Common myeloid progenitor, CD34-positive (primary cell): ENCODE measurements around the gene ATOH8.

ENCODE experiments used
- CTCF ChIA-PET: fragments of 350-600 bp; sonication (Branson Sonifier 250); formaldehyde crosslinking; loops from one replicate; lab custom pipeline; 2021; ENCODE audit warnings: antibody characterized with exemption; lab: Charles Lee
- POLR2A ChIA-PET: fragments of 350-600 bp; sonication (Branson Sonifier 250); formaldehyde crosslinking; loops from one replicate; lab custom pipeline; 2021; ENCODE audit warnings: antibody characterized with exemption; lab: Charles Lee
- DNase-seq, 3 donors: peaks; one replicate each; pipeline versions ENCODE4 v3.0.0 to v3.0.0-alpha.2; 2013
- H3K27ac ChIP-seq, 2 experiments: 1 replicate in 1 of 2; 2 replicates in 1 of 2; pipeline ENCODE4 v1.7.0; 2013; ENCODE audit warnings: inconsistent platforms in 2 of 2, low read length in 2 of 2, mild to moderate bottlenecking in 2 of 2, low read depth in 1 of 2, moderate library complexity in 1 of 2; ENCODE audit not compliant: severe bottlenecking in 2 of 2, insufficient read depth in 1 of 2, poor library complexity in 1 of 2
- H3K27me3 ChIP-seq, 5 experiments: replicated peaks in 2 of 5; 1 replicate in 3 of 5; 2 replicates in 2 of 5; pipeline versions ENCODE4 v1.6.1 to v1.7.0; 2013; ENCODE audit warnings: low read length in 4 of 5, mild to moderate bottlenecking in 2 of 5, moderate library complexity in 2 of 5, inconsistent platforms in 1 of 5; ENCODE audit not compliant: insufficient read depth in 5 of 5, control insufficient read depth in 4 of 5
- H3K36me3 ChIP-seq, 4 experiments: 1 replicate in 2 of 4; 2 replicates in 2 of 4; pipeline versions ENCODE4 v1.6.1 to v1.7.0; 2013; ENCODE audit warnings: low read length in 3 of 4, control low read depth in 1 of 4, mild to moderate bottlenecking in 1 of 4; ENCODE audit not compliant: control insufficient read depth in 4 of 4, insufficient read depth in 4 of 4
- H3K4me1 ChIP-seq, 4 experiments: 1 replicate in 3 of 4; 2 replicates in 1 of 4; pipeline versions ENCODE4 v1.6.1 to v1.7.1; 2013; ENCODE audit warnings: low read length in 3 of 4, mild to moderate bottlenecking in 3 of 4, control low read depth in 1 of 4, inconsistent platforms in 1 of 4, moderate library complexity in 1 of 4; ENCODE audit not compliant: control insufficient read depth in 4 of 4, insufficient read depth in 4 of 4; ENCODE audit errors: control extremely low read depth in 1 of 4
- H3K4me3 ChIP-seq, 7 experiments: 1 replicate in 4 of 7; 2 replicates in 3 of 7; pipeline versions ENCODE4 v1.5.1 to v1.7.0; 2013; ENCODE audit warnings: mild to moderate bottlenecking in 7 of 7, low read length in 6 of 7, moderate library complexity in 6 of 7, inconsistent platforms in 2 of 7, low read depth in 2 of 7, control low read depth in 1 of 7; ENCODE audit not compliant: insufficient read depth in 4 of 7, control insufficient read depth in 1 of 7; ENCODE audit errors: extremely low read depth in 1 of 7
- H3K9me3 ChIP-seq, 5 experiments: 1 replicate in 4 of 5; 2 replicates in 1 of 5; pipeline versions ENCODE4 v1.6.1 to v1.7.1; 2013; ENCODE audit warnings: low read length in 4 of 5, mild to moderate bottlenecking in 2 of 5, inconsistent platforms in 1 of 5, low read depth in 1 of 5, moderate library complexity in 1 of 5; ENCODE audit not compliant: control insufficient read depth in 4 of 5, insufficient read depth in 2 of 5; ENCODE audit errors: control extremely low read depth in 1 of 5
- WGBS: methylation state at CpG from one replicate; pipeline ENCODE4 v1.1.5; 2013; ENCODE audit not compliant: insufficient coverage; 5-methylcytosine and 5-hydroxymethylcytosine counted together

The ATOH8 gene

GRCh38 chr2:85776672-85777071, 22.9 kb downstream of the ATOH8 start:
- DNase-seq, result no peak
- Histone ChIP-seq H3K4me3 (no peak overlapping the region), H3K27me3 (peaks cover 0 to 6% (median 1%) of the 10 kb centered on the region in 5 experiments), H3K9me3 (no peaks in the 10 kb centered on the region), H3K4me1 (peaks cover 0 to 13% (median 6%) of the 10 kb centered on the region in 4 experiments), H3K27ac (no peak overlapping the region), H3K36me3 (no peaks in the 10 kb centered on the region)
- ChIA-PET CTCF (interaction anchor here (0.8 to 9.0 kb wide), 5 partner anchors 13 to 47 kb away, joined by 4 to 86 read pairs (median 12); no protein-coding TSS in a partner anchor), POLR2A (no interaction called here)
- 89% methylated on average over 4 of the region's 9 CpGs for WGBS

GRCh38 chr2:85777441-85777861, 23.7 kb downstream of the ATOH8 start:
- Histone ChIP-seq H3K36me3 (no peaks in the 10 kb centered on the region), H3K4me1 (peaks cover 0 to 5% (median 2%) of the 10 kb centered on the region in 4 experiments), H3K9me3 (no peaks in the 10 kb centered on the region), H3K4me3 (no peak overlapping the region), H3K27me3 (peaks cover 0 to 6% (median 1%) of the 10 kb centered on the region in 5 experiments), H3K27ac (no peak overlapping the region)
- no peak for DNase-seq
- ChIA-PET CTCF (interaction anchor here (1.2 to 9.0 kb wide), 5 partner anchors 9 to 37 kb away, joined by 3 to 86 read pairs (median 8); no protein-coding TSS in a partner anchor), POLR2A (no interaction called here)
- 91% methylated on average over 8 of the region's 8 CpGs for WGBS

- Histone ChIP-seq H3K4me3 (no peak overlapping the region), H3K27ac (no peak overlapping the region), H3K36me3 (no peaks in the 10 kb centered on the region), H3K4me1 (no peaks in the 10 kb centered on the region), H3K9me3 (no peaks in the 10 kb centered on the region), H3K27me3 (peaks cover 0 to 3% (median 0%) of the 10 kb centered on the region in 5 experiments)
- ChIA-PET POLR2A (no interaction called here), CTCF (interaction anchor here (1.0 to 5.2 kb wide), 4 partner anchors 10 to 35 kb away, joined by 3 to 25 read pairs (median 8); no protein-coding TSS in a partner anchor)
- no peak for DNase-seq
- WGBS, result 97% methylated on average over 16 of the region's 16 CpGs
Measured at GRCh38 chr2:85778646-85779379, 25.0 kb downstream of the ATOH8 start.

- Histone ChIP-seq H3K4me3 (no peak overlapping the region), H3K9me3 (no peaks in the 10 kb centered on the region), H3K36me3 (no peaks in the 10 kb centered on the region), H3K27me3 (no peaks in the 10 kb centered on the region), H3K4me1 (peaks cover 0 to 5% (median 3%) of the 10 kb centered on the region in 4 experiments), H3K27ac (no peak overlapping the region)
- ChIA-PET CTCF (interaction anchor here (1.0 to 6.7 kb wide), 3 partner anchors 9 to 15 kb away, joined by 3 to 58 read pairs (median 8); no protein-coding TSS in a partner anchor), POLR2A (no interaction called here)
- WGBS, result 92% methylated on average over 6 of the region's 12 CpGs
- no peak for DNase-seq
Measured at GRCh38 chr2:85779641-85780315, 26.0 kb downstream of the ATOH8 start.

- H3K36me3 ChIP-seq, result no peaks in the 10 kb centered on the region
- no peak overlapping the region for H3K4me3 ChIP-seq
- H3K27me3 ChIP-seq, result no peaks in the 10 kb centered on the region
- no peaks in the 10 kb centered on the region for H3K9me3 ChIP-seq
- WGBS, result 98% methylated on average over 14 of the region's 14 CpGs
- no peak overlapping the region for H3K27ac ChIP-seq
- peaks cover 0 to 12% (median 10%) of the 10 kb centered on the region in 4 experiments for H3K4me1 ChIP-seq
- DNase-seq, result no peak
- CTCF ChIA-PET, result interaction anchor here (1.6 to 6.7 kb wide), 3 partner anchors 10 to 33 kb away, joined by 3 to 58 read pairs (median 8); no protein-coding TSS in a partner anchor
- POLR2A ChIA-PET, result no interaction called here
Measured at GRCh38 chr2:85780316-85781012, 26.7 kb downstream of the ATOH8 start.

- POLR2A ChIA-PET, result no interaction called here
- H3K36me3 ChIP-seq, result no peaks in the 10 kb centered on the region
- no peaks in the 10 kb centered on the region for H3K9me3 ChIP-seq
- no peak overlapping the region for H3K4me3 ChIP-seq
- H3K4me1 ChIP-seq, result peaks cover 0 to 17% (median 15%) of the 10 kb centered on the region in 4 experiments
- CTCF ChIA-PET, result interaction anchor here (1.6 to 6.7 kb wide), 3 partner anchors 10 to 33 kb away, joined by 3 to 58 read pairs (median 8); no protein-coding TSS in a partner anchor
- no peak overlapping the region for H3K27ac ChIP-seq
- H3K27me3 ChIP-seq, result no peaks in the 10 kb centered on the region
- no peak for DNase-seq
- 99% methylated on average over 5 of the region's 5 CpGs for WGBS
Measured at GRCh38 chr2:85781013-85781332, 27.2 kb downstream of the ATOH8 start.
